GM19455 (cell line): Measurements from ENCODE around the gene IGSF11.
"Not testable (repeated sequence)": the region's sequence is repeated elsewhere in the genome, so short reads cannot be mapped to it uniquely, and the experiment has no call there.

Source experiments
- ATAC-seq: cut with Tn5 transposase; IDR thresholded peaks from one replicate; pipeline ENCODE4 v1.9.1; 2021; ENCODE audit not compliant: unreplicated experiment

IGSF11 gene, protein sequence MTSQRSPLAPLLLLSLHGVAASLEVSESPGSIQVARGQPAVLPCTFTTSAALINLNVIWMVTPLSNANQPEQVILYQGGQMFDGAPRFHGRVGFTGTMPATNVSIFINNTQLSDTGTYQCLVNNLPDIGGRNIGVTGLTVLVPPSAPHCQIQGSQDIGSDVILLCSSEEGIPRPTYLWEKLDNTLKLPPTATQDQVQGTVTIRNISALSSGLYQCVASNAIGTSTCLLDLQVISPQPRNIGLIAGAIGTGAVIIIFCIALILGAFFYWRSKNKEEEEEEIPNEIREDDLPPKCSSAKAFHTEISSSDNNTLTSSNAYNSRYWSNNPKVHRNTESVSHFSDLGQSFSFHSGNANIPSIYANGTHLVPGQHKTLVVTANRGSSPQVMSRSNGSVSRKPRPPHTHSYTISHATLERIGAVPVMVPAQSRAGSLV

DNA sequence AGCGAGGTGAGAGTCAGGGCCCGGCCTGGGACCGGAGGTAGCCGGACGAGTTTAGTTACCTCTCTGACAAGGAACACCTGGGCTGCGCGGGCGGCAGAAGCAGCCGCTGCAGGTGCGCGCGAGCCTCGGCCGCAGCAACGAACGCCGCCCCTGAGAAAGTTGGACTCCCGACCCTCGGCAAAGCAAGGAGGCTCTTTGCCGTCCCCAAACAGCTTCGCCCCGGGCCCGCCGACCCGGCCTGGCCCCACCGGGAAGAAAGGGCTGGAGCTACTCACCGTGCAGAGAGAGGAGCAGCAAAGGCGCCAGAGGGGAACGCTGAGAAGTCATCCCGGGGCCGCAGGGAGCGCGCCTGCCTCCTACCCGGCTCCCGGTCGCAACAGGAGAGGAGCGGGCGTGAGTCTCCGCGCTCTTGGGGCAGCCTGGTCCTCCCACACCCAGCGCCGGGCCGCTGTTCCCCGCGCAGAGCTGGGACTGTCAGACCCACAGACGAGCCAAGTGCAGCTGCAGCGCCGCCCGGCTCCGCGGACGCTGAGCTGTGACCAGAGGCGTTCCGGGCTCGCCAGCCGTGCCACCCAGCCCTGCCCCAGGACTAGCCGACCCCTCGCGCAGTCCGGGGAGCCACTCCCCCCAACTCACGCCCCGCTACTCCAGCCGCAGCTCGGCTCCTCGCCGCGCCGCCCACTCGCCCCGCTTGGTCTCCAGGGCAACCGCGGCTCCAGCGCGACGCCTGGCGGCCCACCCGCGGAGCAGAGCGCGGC lies at the start of gene IGSF11:
Gene IGSF11 (minus strand): TSS at position 591 of the 758 bp plus-strand sequence. CDS start 264 bp downstream, at position 327.
- ATAC-seq, result peak; percentile 96

DNA sequence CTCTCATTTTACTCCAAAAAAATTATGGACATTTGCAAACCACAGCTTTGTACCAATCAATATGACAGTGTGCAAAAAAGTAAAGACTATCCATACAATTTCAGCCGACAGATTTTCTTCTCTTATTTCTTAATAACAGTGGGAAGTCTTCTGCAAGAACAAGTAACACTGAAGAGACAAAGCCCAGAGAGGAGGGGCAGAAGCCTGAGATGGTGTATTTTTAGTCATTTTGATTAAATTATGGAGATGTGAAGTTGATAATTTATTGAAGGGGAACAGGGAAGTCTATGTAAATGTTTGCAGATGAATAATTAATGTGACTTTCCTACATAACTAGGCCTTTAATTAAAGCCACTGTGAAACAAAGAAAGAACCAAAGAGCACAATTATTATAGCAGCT lies 45.7 kb upstream of the IGSF11 start:
- ATAC-seq, result no peak

DNA sequence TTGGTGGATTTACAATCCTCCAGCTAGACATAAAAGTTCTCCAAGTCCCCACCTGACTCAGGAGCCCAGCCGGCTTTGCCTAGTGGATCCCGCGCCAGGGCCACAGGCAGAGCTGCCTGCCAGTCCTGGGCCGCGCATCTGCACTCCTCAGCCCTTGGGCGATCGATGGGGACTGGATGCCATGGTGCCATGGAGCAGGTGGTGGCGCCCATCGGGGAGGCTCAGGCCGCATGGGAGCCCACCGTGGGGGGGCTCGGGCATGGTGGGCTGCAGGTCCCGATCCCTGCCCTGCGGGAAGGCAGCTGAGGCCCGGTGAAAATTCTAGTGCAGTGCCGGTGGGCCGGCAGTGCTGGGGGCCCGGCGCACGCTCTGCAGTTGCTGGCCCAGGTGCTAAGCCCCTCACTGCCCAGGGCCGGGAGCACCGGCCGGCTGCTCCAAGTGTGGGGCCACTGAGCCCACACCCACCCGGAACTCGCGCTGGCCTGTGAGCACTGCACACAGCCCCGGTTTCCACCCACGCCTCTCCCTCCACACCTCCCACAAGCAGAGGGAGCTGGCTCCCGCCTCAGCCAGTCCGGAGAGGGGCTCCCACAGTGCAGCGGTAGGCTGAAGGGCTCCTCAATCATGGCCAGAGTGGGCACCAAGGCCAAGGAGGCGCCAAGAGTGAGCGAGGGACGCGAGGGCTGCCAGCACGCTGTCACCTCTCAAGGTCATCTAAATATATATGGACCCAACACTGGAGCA lies 38.8 kb upstream of the IGSF11 start:
- ATAC-seq, result no peak

DNA sequence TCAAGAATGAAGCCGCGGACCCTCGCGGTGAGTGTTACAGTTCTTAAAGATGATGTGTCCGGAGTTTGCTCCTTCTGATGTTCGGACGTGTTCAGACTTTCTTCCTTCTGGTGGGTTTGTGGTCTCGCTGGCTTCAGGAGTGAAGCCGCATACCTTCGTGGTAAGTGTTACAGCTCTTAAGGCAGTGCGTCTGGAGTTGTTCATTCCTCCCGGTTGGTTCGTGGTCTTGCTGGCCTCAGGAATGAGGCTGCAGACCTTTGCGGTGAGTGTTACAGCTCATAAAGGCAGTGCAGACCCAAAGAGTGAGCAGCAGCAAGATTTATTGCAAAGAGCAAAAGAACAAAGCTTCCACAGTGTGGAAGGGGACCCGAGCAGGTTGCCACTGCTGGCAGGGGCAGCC lies 37.8 kb upstream of the IGSF11 start:
- ATAC-seq, result not testable (repeated sequence)

DNA sequence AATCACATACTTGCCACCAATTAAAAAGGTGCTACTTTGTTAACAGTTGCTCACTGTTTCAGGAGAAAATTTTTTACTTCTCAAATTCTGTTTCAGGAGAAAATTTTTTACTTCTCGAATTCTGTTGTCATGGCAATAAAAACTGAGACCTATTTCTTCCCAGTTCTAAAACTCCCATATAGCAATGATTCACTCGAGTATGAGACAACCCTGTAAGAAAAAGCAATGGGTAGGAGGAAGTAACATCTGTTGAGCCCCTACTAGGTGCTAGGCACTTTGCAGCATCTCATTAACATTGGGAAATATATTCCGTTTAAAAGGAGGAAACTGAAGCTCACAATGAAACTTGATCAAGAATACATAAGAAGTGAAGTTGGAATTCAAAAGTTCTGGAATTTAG lies 35.1 kb upstream of the IGSF11 start:
- no peak for ATAC-seq

DNA sequence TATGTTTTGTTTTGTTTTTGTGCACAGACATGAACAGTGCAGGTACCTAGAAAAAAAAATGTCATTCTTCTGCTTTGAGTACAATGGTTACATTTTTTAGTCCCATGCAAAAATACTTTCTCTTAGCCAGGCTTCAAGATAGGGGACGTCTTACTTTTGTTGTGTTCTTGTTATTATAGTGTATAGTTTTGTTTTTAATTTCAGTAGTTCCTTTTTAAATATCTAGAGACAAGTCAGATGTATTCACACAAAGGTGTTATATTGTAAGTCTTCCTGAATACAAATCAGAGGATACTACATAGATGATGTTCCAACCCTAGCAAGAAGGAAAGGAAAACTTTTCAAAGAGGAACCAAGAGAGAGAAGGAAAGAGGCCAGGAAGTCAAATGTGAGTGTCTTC lies 28.8 kb upstream of the IGSF11 start:
- no peak for ATAC-seq

DNA sequence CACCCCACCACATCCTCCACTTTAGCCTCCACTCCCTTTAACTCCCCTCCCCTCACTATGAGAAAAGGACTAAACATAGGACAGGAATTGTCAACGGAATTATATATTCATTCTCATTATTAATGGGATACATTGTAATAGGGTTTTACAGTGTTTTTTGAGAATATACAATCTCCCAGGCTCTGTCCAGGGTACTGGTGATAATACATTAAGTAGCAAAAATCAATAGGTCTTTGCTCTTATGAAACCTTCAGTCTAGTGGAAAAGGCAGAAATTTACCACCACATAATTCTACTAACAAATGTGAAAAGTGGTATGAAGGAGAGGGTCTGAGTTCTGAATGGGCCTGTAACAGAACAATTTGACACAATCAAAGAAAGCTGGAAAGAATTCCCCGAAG lies 28.2 kb upstream of the IGSF11 start:
- no peak for ATAC-seq

DNA sequence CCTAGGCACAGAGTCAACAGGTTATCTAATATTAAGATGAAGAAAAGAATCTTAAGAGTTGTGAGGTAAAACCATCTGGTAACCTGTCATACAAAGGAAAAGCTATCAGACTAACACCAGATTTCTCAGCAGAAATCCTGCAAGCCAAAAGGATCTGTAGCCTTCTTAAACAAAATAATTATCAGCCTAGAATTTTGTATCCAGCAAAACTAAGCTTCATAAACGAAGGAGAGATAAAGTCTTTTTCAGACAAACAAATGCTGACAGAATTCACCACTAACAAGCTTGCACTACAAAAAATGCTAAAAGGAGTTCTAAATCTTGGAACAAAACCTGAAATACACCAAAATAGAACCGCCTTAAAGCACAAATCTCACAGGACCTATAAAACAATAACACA lies 9.9 kb upstream of the IGSF11 start:
- ATAC-seq, result no peak

DNA sequence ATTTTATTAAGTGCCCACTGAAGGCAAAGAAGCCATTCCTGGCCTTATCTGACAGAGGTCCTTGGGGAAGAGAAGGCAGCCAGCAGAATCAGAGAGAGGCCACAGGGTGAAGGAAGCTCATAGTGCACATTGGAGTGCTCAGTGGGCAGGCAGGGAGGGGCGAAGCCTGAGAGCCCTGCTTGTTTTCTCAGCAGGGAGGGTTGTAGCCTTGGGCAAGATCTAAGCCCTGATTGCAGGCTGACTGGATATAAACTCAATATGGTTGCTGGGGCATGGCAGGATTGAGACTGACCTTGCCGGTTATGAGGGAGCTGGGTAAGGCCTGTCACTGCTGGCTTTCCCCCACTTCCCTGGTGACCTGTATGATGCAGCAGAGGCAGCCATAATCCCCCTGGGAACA lies 7.5 kb upstream of the IGSF11 start:
- no peak for ATAC-seq

DNA sequence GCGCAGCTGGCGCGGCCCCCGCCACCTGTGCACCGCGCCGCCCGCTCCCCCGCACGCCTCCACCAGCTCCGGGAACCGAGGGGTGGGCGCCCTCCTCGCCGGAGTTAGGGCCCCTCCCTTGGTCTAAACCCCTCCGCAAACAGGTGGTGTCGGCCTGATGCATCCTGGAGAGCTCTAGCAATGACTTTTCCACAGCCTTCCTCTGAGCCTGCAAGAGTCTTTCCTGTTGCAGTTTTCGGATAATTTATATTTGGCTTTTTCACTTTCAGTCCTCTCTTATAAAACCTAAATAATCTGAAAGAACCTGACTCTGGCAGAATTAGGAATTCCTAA lies 334 bp upstream of the IGSF11 start:
- no peak for ATAC-seq

DNA sequence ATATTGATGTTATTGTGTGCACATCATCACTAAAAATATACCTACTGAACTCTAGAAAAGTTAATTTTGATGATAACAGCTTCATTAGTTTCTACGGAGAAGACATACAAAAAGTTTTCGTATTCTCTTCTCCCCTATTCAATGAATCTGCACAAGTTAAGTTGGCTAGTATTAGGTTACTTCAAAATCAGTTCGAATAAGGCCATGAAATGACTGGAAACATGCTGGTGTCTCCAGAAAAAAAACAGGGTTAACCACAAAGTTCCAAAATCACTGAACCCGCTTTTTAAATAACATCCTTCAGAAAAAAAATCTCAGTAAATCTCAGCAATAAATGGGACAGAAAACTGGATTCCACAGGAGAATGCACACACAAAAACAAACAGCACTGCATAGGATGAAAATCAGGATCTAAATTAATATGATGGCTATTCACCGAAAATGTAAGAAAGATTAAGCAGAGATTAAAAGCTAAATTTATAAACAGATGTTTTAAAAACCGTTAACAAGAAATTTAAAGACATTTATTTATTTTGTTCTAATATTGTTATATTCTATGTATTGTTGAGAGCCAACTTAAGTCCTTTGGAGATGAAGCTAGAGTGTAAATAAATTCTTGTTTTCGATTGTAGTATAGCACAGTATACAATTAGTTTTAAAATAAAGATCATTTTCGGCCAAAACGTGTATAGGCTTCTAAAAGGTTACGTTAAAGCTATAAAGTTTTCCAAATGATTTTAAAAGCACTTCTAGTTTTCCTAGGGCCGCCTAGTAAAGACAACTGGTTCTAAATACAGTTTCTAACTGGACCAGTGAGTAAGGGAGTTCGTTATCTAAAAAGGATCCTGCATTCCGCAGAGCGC lies 1.0 kb downstream of the IGSF11 start:
- no peak for ATAC-seq

DNA sequence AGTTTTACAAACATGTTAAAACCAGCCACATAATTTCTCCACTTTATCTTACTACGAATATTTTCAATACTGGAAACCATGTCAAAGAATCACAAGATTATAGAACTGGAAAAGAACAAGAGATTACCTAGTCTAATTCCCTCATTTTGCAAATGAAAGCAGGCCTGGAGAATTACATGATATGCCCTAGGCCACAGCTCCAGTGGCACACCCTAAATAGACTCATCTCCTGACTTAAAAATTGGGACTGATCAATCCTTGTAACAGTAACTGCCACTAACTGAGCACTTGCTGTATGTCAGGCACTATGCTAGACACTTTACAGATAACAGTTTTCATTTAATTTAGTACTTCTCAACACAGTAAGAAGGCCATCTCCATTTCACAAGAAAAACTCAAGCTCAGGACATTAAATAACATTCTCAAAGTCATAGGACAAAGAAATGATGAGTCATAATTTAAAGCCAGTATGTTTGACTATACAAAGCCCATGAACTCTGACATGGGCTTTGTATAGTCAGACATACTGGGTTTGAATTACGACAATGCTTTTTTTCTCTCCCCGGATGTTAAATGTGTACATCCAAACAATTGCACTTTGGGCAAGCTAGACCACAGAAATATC lies 9.4 kb downstream of the IGSF11 start:
- no peak for ATAC-seq

DNA sequence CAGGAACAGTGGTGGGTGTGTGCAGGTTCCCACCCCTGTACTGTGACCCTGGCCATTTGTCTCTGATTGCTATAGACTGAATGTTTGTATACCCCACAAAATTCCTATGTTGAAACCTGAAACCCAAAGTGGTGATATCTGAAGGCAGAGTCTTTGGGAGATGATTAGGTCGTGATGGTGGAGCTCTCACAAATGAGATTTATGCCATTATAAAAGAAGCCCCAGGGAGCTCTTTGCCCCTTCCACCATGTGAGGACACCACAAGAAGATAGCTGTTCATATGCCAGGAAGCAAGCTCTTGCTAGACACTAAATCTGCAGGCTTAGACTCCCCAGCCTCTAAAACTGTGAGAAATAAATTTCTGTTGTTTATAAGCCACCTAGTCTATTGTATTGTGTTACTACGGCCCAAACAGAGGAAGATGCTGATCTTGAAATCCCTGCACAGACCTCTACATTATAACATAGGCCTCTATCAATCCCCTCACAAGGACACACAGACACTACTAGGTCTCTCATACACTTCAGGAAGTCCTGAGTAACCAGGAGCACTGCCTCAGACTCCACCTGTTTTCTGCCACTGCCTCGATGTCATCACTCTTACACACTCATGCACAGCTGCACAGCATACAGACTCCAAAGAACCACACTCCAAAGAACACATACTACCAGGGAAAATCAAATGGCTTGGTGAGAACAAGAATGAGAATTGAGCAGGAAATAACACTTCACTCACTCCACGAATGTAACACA lies 14.7 kb downstream of the IGSF11 start:
- ATAC-seq, result no peak

DNA sequence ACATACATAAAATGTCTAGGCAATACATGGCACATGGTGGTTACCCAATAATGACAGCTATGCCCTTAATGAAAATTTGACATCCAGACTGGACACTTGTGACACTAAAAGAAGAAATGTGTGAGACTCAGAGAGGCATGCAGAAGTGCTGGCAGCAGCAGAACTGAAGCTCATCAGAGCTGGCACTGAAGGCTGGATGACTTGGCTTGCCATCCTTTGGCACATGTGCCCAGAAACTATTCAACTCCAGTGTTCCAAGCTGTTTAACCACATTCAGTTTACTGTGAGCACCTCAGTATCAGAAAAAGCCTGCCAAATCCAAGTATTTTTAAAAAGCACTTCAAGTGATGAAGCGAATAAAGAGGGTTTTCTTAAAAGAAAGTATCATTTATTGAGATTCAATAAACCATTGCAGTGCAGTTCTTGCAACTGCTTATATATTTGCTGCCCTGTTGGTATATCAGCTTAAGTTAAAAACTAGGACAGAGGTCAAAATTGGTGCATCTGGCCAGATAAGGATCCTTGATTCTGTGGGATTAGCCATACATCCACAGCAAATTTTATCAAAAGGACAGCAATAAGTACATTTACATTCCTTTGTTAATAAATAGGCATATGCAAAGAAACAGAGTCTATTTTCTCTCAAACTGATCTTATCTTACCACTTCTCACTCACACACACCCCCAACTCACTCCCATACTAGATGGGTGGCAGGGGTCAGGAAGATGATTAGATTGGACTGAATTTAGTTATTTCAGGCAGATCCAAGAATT lies 15.8 kb downstream of the IGSF11 start:
- ATAC-seq, result no peak

DNA sequence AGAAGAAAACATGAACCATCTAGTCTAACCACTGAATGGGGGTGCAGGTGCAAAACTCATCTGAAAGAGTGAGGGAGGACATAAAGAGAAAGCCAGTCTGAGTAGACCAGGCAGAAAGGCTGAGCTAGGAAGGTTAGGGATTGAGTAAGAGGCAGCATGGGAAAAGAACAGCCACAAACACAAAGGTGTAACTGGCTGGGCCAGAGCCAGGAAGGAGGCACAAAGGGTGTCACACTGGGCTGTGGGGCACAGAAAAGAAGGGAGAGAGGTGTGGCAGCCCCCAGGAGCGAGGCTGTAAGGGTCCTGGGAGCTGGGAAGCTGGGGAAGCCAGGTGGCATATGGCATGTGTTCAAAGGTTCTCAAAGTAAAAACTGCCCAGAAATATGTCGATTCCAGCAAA lies 18.7 kb downstream of the IGSF11 start:
- no peak for ATAC-seq

DNA sequence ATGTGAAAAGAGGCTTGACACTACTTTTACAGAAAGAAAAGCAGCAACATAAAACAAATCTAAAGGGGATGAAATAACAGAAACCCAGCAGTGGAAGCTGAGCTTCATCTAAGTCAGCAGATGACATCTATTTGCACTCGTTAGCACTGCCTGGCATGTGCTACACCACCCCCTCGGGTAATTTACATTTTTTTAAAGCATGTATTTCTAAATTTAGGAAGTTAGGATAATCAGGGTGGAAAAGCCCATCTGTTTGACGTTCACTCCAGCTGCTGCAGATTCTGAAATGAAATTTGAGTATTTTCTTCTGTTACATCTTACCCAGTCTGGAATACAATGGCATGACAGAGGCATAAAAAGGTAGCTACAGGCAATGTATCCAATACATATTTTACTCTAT lies 20.7 kb downstream of the IGSF11 start:
- ATAC-seq, result no peak

DNA sequence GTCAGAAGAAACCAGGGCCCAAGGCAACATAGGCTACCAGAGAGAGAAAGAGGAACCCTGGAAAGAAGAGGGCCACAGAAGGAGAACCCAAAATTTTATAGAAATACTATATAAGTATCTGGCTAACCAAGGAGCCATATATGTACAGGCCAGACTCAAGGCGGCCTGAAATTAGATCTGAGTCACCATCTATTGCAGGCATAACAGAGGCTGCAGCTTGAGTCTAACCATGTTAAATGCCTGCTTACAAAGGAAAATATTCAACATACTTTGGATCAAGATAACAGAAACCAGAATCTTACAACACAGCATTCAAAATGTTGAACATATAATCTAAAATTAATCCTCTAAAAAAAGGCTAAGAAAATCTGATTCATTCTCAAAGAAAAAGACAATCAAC lies 23.1 kb downstream of the IGSF11 start:
- no peak for ATAC-seq

DNA sequence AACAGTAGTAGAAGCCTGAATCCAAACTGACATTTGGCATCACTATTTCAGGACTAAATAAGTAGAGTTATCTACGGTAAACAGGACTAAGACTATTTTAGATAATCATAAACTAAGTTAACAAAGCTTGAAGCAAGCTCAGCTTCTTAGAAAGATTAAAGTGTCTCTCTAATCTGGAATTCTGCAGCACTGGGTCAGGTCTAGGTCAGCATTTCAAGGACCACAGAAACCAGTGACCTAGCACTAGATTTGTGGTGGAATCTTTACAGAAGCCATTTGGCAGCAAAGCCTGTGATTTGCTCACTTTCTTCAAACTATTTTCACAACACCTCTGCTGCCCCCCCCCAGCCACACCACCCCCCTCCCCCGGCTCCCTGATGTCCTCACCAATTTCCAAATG lies 37.5 kb downstream of the IGSF11 start:
- ATAC-seq, result no peak

DNA sequence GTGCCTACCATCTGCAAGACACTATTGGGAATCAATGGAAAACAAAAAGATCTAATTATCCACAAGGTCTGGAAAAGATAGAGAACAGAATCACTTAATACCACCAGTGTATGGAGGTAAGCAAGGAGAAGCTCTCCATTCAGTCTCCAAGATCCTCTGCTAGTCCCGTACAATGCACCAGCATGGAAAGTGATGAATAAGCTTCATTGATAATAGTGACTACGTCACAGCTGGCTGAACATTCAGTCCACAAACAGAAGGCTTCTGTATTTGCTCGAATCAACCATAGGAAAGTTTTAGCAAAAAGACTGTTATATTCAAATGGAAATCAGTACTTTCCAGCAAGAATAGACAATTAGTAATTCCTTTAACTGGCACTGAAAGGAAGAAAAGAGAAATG lies 42.9 kb downstream of the IGSF11 start:
- no peak for ATAC-seq
